CD1c-positive myeloid dendritic cell (primary cell): Measurements from ENCODE around the gene INIP.

Experiments used
- DNase-seq: peaks from one replicate; pipeline ENCODE4 v3.0.0-alpha.2; 2016; ENCODE audit errors: extremely low spot score

Gene INIP

DNA sequence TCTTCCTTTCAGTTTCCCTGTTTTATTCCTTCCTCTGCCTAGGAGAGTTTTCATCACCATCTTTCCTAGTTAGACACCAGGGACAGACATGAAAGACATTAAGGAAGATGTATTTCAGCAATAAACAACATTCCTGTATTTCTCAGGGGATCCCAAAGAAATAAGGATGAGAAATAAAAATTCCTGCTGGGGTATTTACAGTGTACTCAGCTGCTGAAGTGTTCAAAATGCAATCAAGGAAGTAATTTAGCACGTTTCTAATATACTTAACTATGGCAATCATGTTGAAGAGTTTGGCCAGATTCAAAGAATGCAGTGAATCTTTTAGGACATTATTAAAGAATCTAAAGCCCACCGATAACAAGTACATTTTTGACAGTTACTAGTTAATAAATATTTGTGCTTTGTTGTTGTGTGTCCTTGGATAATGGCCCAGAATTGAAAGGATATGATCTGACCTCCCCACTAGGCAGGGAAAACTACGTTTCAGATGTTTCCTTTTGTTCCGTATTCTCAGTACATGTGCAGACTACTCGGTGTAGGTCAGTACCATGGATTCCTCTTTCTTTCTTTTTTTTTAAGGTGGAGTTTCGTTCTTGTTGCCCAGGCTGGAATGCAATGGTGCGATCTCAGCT lies 46.8 kb downstream of the INIP start:
- DNase-seq, result no peak

- DNase-seq, result no peak
Observed at GRCh38 chr9:112669326-112669725, 48.6 kb downstream of the INIP start.

GRCh38 chr9:112665347-112665746 lies 52.6 kb downstream of the INIP start:
- DNase-seq, result peak; percentile 18

DNA sequence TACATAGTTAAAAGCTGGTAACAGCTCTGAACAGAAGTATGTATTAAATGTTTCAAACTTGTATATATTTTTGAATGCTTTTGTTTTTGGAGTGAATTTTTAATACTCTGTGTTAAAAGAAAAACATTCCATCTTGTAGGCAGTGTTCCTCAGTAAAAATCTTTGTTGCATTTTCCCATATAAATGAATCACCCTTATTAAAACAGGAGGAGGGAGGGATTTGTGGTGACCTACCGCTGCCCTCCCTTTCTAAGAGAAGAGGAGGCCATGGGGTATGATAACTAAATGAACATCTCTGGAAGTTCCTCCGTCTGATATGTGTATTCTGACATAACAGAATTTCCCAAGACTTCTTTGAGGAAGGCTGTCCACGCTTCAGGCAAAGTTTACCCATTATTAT lies 53.4 kb downstream of the INIP start:
- DNase-seq, result no peak

GRCh38 chr9:112663681-112664080 lies 54.2 kb downstream of the INIP start:
- DNase-seq, result no peak

GRCh38 chr9:112659906-112660305 lies 58.0 kb downstream of the INIP start:
- DNase-seq, result no peak

GRCh38 chr9:112655668-112656067 lies 62.2 kb downstream of the INIP start:
- no peak for DNase-seq

DNA sequence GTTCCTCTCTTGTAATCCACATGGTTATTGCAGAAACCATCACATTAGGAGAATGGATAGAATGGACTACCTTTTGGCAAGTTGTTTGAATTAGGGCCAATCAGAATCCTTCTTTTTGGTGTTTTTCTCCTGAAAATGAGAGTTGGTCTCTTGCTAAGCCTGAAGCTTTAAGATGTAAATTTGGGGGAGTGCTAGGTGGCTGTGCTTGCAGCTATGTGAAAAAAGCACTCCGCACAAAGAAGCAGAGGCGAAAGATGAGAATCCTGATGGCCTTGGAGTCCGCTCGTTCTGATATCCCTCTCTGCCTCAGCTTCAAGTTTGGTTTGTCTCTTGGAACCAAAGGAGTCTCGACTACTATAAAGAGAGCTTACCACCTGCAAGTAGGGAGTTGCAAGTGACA lies 63.6 kb downstream of the INIP start:
- no peak for DNase-seq

DNA sequence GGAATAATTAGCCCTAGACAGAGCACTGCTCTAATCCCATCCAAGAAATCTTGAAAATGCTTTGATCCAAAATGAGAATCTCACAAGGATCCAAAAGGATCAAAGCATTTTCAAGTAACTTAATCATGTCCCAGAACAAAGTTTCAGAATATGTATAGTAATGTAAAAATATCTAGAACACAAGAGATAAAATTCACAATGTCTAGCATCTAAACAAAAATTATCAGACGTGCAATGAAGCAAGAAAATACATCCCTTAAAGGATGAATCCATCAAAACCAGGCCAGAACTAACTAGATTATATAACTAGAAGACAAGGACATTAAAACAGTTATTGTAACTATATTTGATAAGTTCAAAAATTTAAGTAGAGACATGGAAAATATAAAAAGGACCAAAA lies 69.3 kb downstream of the INIP start:
- DNase-seq, result no peak

- DNase-seq, result no peak
Observed at GRCh38 chr9:112647596-112647995, 70.3 kb downstream of the INIP start.

GRCh38 chr9:112642126-112642525 lies 75.8 kb downstream of the INIP start:
- no peak for DNase-seq

DNA sequence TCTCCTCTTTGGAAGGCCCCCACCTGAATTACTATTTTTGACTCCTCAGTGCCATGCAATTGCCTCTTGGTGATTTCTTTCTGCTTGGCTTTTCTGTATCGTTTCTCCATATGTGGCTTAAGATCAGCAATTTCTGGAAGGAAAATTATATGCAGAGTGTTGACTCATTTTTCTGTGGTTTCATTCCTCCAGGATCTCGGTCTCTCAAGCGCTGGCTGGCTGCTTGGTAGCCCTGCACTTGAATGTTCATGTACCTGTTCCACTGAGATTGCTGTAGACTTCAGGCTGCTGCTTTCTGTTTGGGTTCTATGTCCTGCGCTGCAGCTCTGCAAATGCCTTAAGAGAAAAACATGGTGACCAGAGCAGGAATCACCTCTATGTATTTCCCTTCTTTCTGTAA lies 77.6 kb downstream of the INIP start:
- DNase-seq, result no peak
